ENCODE data around the gene MAGI1. TPM values are rescaled to one million over a fixed set of nuclear protein-coding genes. Genes with fewer than 3 reads are reported as not detected.
"Not testable (repeated sequence)": the region's sequence is repeated elsewhere in the genome, so short reads cannot be mapped to it uniquely, and the experiment has no call there.

Gene MAGI1
- total RNA-seq, 5 donors from 2014 or later (not counting 1 experiment from before 2014, with no cell fraction given), result 0.23 to 0.63 (median 0.29) TPM

- no peak overlapping the region for H3K4me3 Mint-ChIP-seq
Observed at GRCh38 chr3:65516998-65517397, 521.7 kb downstream of the MAGI1 start.

GRCh38 chr3:65514317-65514716, 524.4 kb downstream of the MAGI1 start:
- H3K27ac ChIP-seq (ENCODE audit: low read length); H3K4me1 ChIP-seq (ENCODE audit: control insufficient read depth in 1 of 2, extremely low read depth in 1 of 2, insufficient read depth in 2 of 2, low read length in 2 of 2); POLR2A ChIA-PET; H3K27ac Mint-ChIP-seq; H3K4me1 Mint-ChIP-seq; H3K36me3 ChIP-seq (ENCODE audit: control insufficient read depth in 2 of 2, extremely low read depth in 1 of 2, insufficient read depth in 1 of 2, low read length in 1 of 2); H3K27me3 Mint-ChIP-seq; H3K9me3 ChIP-seq; H3K36me3 Mint-ChIP-seq; ATAC-seq (replicated peaks in 1 of 4); CTCF ChIA-PET; H3K4me3 Mint-ChIP-seq; DNase-seq; H3K4me3 ChIP-seq (ENCODE audit: control insufficient read depth in 1 of 2, extremely low read depth in 1 of 2, low read length in 1 of 2); H3K27me3 ChIP-seq (replicated peaks in 1 of 2; ENCODE audit: control insufficient read depth in 2 of 2, extremely low read depth in 1 of 2, insufficient read depth in 2 of 2, low read length in 1 of 2): not testable (repeated sequence)
- H3K9me3 Mint-ChIP-seq, result peaks cover 8 to 18% (median 10%) of the 10 kb centered on the region in 3 donors
- WGBS (ENCODE audit: insufficient coverage), result no CpG with 5 or more reads among the region's 1 CpG

More at GRCh38 chr3:65516998-65517397, 521.7 kb downstream of the MAGI1 start:
- 100% methylated on average over 5 of the region's 5 CpGs for WGBS (ENCODE audit: insufficient coverage)
- H3K27ac ChIP-seq (ENCODE audit: low read length), result no peak overlapping the region
- ChIA-PET CTCF (no interaction called here), POLR2A (no interaction called here)
- no peak overlapping the region for H3K4me3 ChIP-seq (ENCODE audit: control insufficient read depth in 1 of 2, extremely low read depth in 1 of 2, low read length in 1 of 2)
- Mint-ChIP-seq H3K27me3 (no peaks in the 10 kb centered on the region), H3K27ac (no peak overlapping the region), H3K4me1 (no peaks in the 10 kb centered on the region), H3K36me3 (no peaks in the 10 kb centered on the region), H3K9me3 (peaks cover 8 to 21% (median 10%) of the 10 kb centered on the region in 3 donors)
- no peak for DNase-seq
- H3K4me1 ChIP-seq (ENCODE audit: control insufficient read depth in 1 of 2, extremely low read depth in 1 of 2, insufficient read depth in 2 of 2, low read length in 2 of 2), result no peaks in the 10 kb centered on the region
- H3K36me3 ChIP-seq (ENCODE audit: control insufficient read depth in 2 of 2, extremely low read depth in 1 of 2, insufficient read depth in 1 of 2, low read length in 1 of 2), result no peaks in the 10 kb centered on the region
- no peaks in the 10 kb centered on the region for H3K27me3 ChIP-seq (replicated peaks in 1 of 2; ENCODE audit: control insufficient read depth in 2 of 2, extremely low read depth in 1 of 2, insufficient read depth in 2 of 2, low read length in 1 of 2)
- ATAC-seq (replicated peaks in 1 of 4), result no peak
- H3K9me3 ChIP-seq, result no peaks in the 10 kb centered on the region

GRCh38 chr3:65509423-65509794, 529.3 kb downstream of the MAGI1 start:
- H3K4me1 Mint-ChIP-seq; H3K36me3 ChIP-seq (ENCODE audit: control insufficient read depth in 2 of 2, extremely low read depth in 1 of 2, insufficient read depth in 1 of 2, low read length in 1 of 2); H3K27ac Mint-ChIP-seq; ATAC-seq (replicated peaks in 1 of 4); H3K27me3 Mint-ChIP-seq; H3K4me1 ChIP-seq (ENCODE audit: control insufficient read depth in 1 of 2, extremely low read depth in 1 of 2, insufficient read depth in 2 of 2, low read length in 2 of 2); POLR2A ChIA-PET; H3K27ac ChIP-seq (ENCODE audit: low read length); H3K27me3 ChIP-seq (replicated peaks in 1 of 2; ENCODE audit: control insufficient read depth in 2 of 2, extremely low read depth in 1 of 2, insufficient read depth in 2 of 2, low read length in 1 of 2); H3K4me3 ChIP-seq (ENCODE audit: control insufficient read depth in 1 of 2, extremely low read depth in 1 of 2, low read length in 1 of 2); H3K9me3 ChIP-seq; CTCF ChIA-PET; DNase-seq; H3K4me3 Mint-ChIP-seq; H3K36me3 Mint-ChIP-seq: not testable (repeated sequence)
- H3K9me3 Mint-ChIP-seq, result peaks cover 4 to 14% (median 6%) of the 10 kb centered on the region in 3 donors
- 96% methylated on average over 9 of the region's 24 CpGs for WGBS (ENCODE audit: insufficient coverage)

- H3K36me3 ChIP-seq (ENCODE audit: control insufficient read depth in 2 of 2, extremely low read depth in 1 of 2, insufficient read depth in 1 of 2, low read length in 1 of 2), result no peaks in the 10 kb centered on the region
- Mint-ChIP-seq H3K4me3 (no peak overlapping the region), H3K27ac (no peak overlapping the region), H3K4me1 (no peaks in the 10 kb centered on the region), H3K27me3 (no peaks in the 10 kb centered on the region), H3K36me3 (no peaks in the 10 kb centered on the region), H3K9me3 (peaks cover 4 to 16% (median 6%) of the 10 kb centered on the region in 3 donors)
- DNase-seq, result no peak
- no peak overlapping the region for H3K27ac ChIP-seq (ENCODE audit: low read length)
- H3K4me3 ChIP-seq (ENCODE audit: control insufficient read depth in 1 of 2, extremely low read depth in 1 of 2, low read length in 1 of 2), result no peak overlapping the region
- ATAC-seq (replicated peaks in 1 of 4), result no peak
- CTCF ChIA-PET, result no interaction called here
- POLR2A ChIA-PET, result no interaction called here
- no peaks in the 10 kb centered on the region for H3K4me1 ChIP-seq (ENCODE audit: control insufficient read depth in 1 of 2, extremely low read depth in 1 of 2, insufficient read depth in 2 of 2, low read length in 2 of 2)
- 100% methylated on average over 1 of the region's 9 CpGs for WGBS (ENCODE audit: insufficient coverage)
- H3K9me3 ChIP-seq, result no peaks in the 10 kb centered on the region
- H3K27me3 ChIP-seq (replicated peaks in 1 of 2; ENCODE audit: control insufficient read depth in 2 of 2, extremely low read depth in 1 of 2, insufficient read depth in 2 of 2, low read length in 1 of 2), result no peaks in the 10 kb centered on the region
Observed at GRCh38 chr3:65508750-65509422, 529.8 kb downstream of the MAGI1 start.

GRCh38 chr3:65507437-65507836, 531.3 kb downstream of the MAGI1 start:
- 60% methylated on average over 2 of the region's 3 CpGs for WGBS (ENCODE audit: insufficient coverage)
- no peaks in the 10 kb centered on the region for H3K36me3 ChIP-seq (ENCODE audit: control insufficient read depth in 2 of 2, extremely low read depth in 1 of 2, insufficient read depth in 1 of 2, low read length in 1 of 2)
- no peak for DNase-seq
- Mint-ChIP-seq H3K36me3 (no peaks in the 10 kb centered on the region), H3K4me3 (no peak overlapping the region), H3K9me3 (peaks cover 4 to 16% (median 6%) of the 10 kb centered on the region in 3 donors), H3K27me3 (no peaks in the 10 kb centered on the region), H3K4me1 (no peaks in the 10 kb centered on the region), H3K27ac (no peak overlapping the region)
- ChIA-PET CTCF (no interaction called here), POLR2A (no interaction called here)
- no peak overlapping the region for H3K27ac ChIP-seq (ENCODE audit: low read length)
- no peaks in the 10 kb centered on the region for H3K9me3 ChIP-seq
- no peaks in the 10 kb centered on the region for H3K27me3 ChIP-seq (replicated peaks in 1 of 2; ENCODE audit: control insufficient read depth in 2 of 2, extremely low read depth in 1 of 2, insufficient read depth in 2 of 2, low read length in 1 of 2)
- no peak overlapping the region for H3K4me3 ChIP-seq (ENCODE audit: control insufficient read depth in 1 of 2, extremely low read depth in 1 of 2, low read length in 1 of 2)
- ATAC-seq (replicated peaks in 1 of 4), result no peak
- no peaks in the 10 kb centered on the region for H3K4me1 ChIP-seq (ENCODE audit: control insufficient read depth in 1 of 2, extremely low read depth in 1 of 2, insufficient read depth in 2 of 2, low read length in 2 of 2)

GRCh38 chr3:65503776-65504175, 534.9 kb downstream of the MAGI1 start:
- no peak overlapping the region for H3K4me3 Mint-ChIP-seq
- no peaks in the 10 kb centered on the region for H3K36me3 Mint-ChIP-seq
- no peak overlapping the region for H3K4me3 ChIP-seq (ENCODE audit: control insufficient read depth in 1 of 2, extremely low read depth in 1 of 2, low read length in 1 of 2)

GRCh38 chr3:65502526-65502925, 536.2 kb downstream of the MAGI1 start:
- no peak overlapping the region for H3K4me3 ChIP-seq (ENCODE audit: control insufficient read depth in 1 of 2, extremely low read depth in 1 of 2, low read length in 1 of 2)
- WGBS (ENCODE audit: insufficient coverage), result 71% methylated on average over 1 of the region's 2 CpGs

More at GRCh38 chr3:65503776-65504175, 534.9 kb downstream of the MAGI1 start:
- ATAC-seq (replicated peaks in 1 of 4), result no peak
- no peaks in the 10 kb centered on the region for H3K4me1 Mint-ChIP-seq
- POLR2A ChIA-PET, result no interaction called here
- CTCF ChIA-PET, result no interaction called here
- H3K9me3 ChIP-seq, result no peaks in the 10 kb centered on the region
- H3K36me3 ChIP-seq (ENCODE audit: control insufficient read depth in 2 of 2, extremely low read depth in 1 of 2, insufficient read depth in 1 of 2, low read length in 1 of 2), result no peaks in the 10 kb centered on the region
- no peak for DNase-seq
- no peak overlapping the region for H3K27ac ChIP-seq (ENCODE audit: low read length)
- H3K27ac Mint-ChIP-seq, result no peak overlapping the region
- no CpG with 5 or more reads among the region's 1 CpG for WGBS (ENCODE audit: insufficient coverage)
- no peaks in the 10 kb centered on the region for H3K27me3 Mint-ChIP-seq
- peaks cover 4 to 18% (median 7%) of the 10 kb centered on the region in 3 donors for H3K9me3 Mint-ChIP-seq
- H3K4me1 ChIP-seq (ENCODE audit: control insufficient read depth in 1 of 2, extremely low read depth in 1 of 2, insufficient read depth in 2 of 2, low read length in 2 of 2), result no peaks in the 10 kb centered on the region
- H3K27me3 ChIP-seq (replicated peaks in 1 of 2; ENCODE audit: control insufficient read depth in 2 of 2, extremely low read depth in 1 of 2, insufficient read depth in 2 of 2, low read length in 1 of 2), result no peaks in the 10 kb centered on the region

More at GRCh38 chr3:65502526-65502925, 536.2 kb downstream of the MAGI1 start:
- no peak overlapping the region for H3K27ac Mint-ChIP-seq
- peaks cover 4 to 12% (median 7%) of the 10 kb centered on the region in 3 donors for H3K9me3 Mint-ChIP-seq
- H3K27me3 Mint-ChIP-seq, result no peaks in the 10 kb centered on the region
- Histone ChIP-seq H3K4me1 (ENCODE audit: control insufficient read depth in 1 of 2, extremely low read depth in 1 of 2, insufficient read depth in 2 of 2, low read length in 2 of 2) (no peaks in the 10 kb centered on the region), H3K27ac (ENCODE audit: low read length) (no peak overlapping the region), H3K27me3 (replicated peaks in 1 of 2; ENCODE audit: control insufficient read depth in 2 of 2, extremely low read depth in 1 of 2, insufficient read depth in 2 of 2, low read length in 1 of 2) (no peaks in the 10 kb centered on the region), H3K9me3 (no peaks in the 10 kb centered on the region), H3K36me3 (ENCODE audit: control insufficient read depth in 2 of 2, extremely low read depth in 1 of 2, insufficient read depth in 1 of 2, low read length in 1 of 2) (no peaks in the 10 kb centered on the region)
- H3K4me3 Mint-ChIP-seq, result no peak overlapping the region
- ATAC-seq (replicated peaks in 1 of 4) (no peak), DNase-seq (no peak)
- CTCF ChIA-PET, result no interaction called here
- no peaks in the 10 kb centered on the region for H3K4me1 Mint-ChIP-seq
- H3K36me3 Mint-ChIP-seq, result no peaks in the 10 kb centered on the region
- POLR2A ChIA-PET, result no interaction called here
